ENCODE measurements around the gene RAB42.
"Not testable (repeated sequence)": the region's sequence is repeated elsewhere in the genome, so short reads cannot be mapped to it uniquely, and the experiment has no call there.

RAB42 gene

GRCh38 chr1:28591708-28592320 is at the start of gene RAB42:
Gene RAB42 (plus strand): TSS chr1:28592265. CDS start chr1:28592512, 247 bp downstream.
- no peak for DNase-seq (ENCODE audit: low read depth)

GRCh38 chr1:28545246-28545628 is 46.8 kb upstream of the RAB42 start:
- DNase-seq (ENCODE audit: low read depth) = no peak

GRCh38 chr1:28548318-28548717 is 43.7 kb upstream of the RAB42 start:
- no peak for DNase-seq (ENCODE audit: low read depth)

- DNase-seq (ENCODE audit: low read depth) = no peak
These were observed 40.7 kb upstream of the RAB42 start for GRCh38 chr1:28551381-28551780.

GRCh38 chr1:28552758-28553663 is 39.1 kb upstream of the RAB42 start, which contains the start of gene TRNAU1AP:
Gene TRNAU1AP (plus strand): TSS chr1:28553085. CDS start chr1:28553111, 26 bp downstream.
- DNase-seq (ENCODE audit: low read depth) = peak; percentile 98

- DNase-seq (ENCODE audit: low read depth) = no peak
These were observed 31.2 kb upstream of the RAB42 start for GRCh38 chr1:28560886-28561285.

GRCh38 chr1:28564310-28564709 is 27.8 kb upstream of the RAB42 start:
- no peak for DNase-seq (ENCODE audit: low read depth)

GRCh38 chr1:28565040-28565439 is 27.0 kb upstream of the RAB42 start:
- DNase-seq (ENCODE audit: low read depth) = no peak

- DNase-seq (ENCODE audit: low read depth) = no peak
These were observed 26.3 kb upstream of the RAB42 start for GRCh38 chr1:28565726-28566125.

GRCh38 chr1:28566931-28567330 is 25.1 kb upstream of the RAB42 start:
- no peak for DNase-seq (ENCODE audit: low read depth)

- DNase-seq (ENCODE audit: low read depth) = no peak
These were observed 20.2 kb upstream of the RAB42 start for GRCh38 chr1:28571911-28572310.

GRCh38 chr1:28572891-28573290 is 19.2 kb upstream of the RAB42 start:
- DNase-seq (ENCODE audit: low read depth) = not testable (repeated sequence)

- DNase-seq (ENCODE audit: low read depth) = no peak
These were observed 18.5 kb upstream of the RAB42 start for GRCh38 chr1:28573564-28573963.

GRCh38 chr1:28577052-28577678 is 14.9 kb upstream of the RAB42 start:
- DNase-seq (ENCODE audit: low read depth) = no peak

GRCh38 chr1:28577738-28578536 is 14.1 kb upstream of the RAB42 start:
- DNase-seq (ENCODE audit: low read depth) = no peak

GRCh38 chr1:28578696-28579218 is 13.3 kb upstream of the RAB42 start:
- no peak for DNase-seq (ENCODE audit: low read depth)

- no peak for DNase-seq (ENCODE audit: low read depth)
These were observed 12.7 kb upstream of the RAB42 start for GRCh38 chr1:28579401-28579800.

- peak; percentile 35 for DNase-seq (ENCODE audit: low read depth)
These were observed 11.1 kb upstream of the RAB42 start for GRCh38 chr1:28580722-28581530.

- peak; percentile 90 for DNase-seq (ENCODE audit: low read depth)
These were observed 10.4 kb upstream of the RAB42 start for GRCh38 chr1:28581531-28582247.

GRCh38 chr1:28582248-28582615 is 9.8 kb upstream of the RAB42 start:
- DNase-seq (ENCODE audit: low read depth) = no peak

Data from activated T-cell treated with anti-CD3 and anti-CD28 coated beads for 24 hours (primary cell).